Brain microvascular endothelial cell (primary cell): ENCODE measurements around the gene E2F1.

Source experiments
- DNase-seq: peaks from one replicate; pipeline ENCODE4 v3.0.0-alpha.2; 2020
- H3K27ac ChIP-seq: fragments of 250-450 bp; sonication (Bioruptor Pico); 2 replicates; pipeline ENCODE4 v1.5.1; 2020; ENCODE audit warnings: mild to moderate bottlenecking, moderate library complexity
- H3K27me3 ChIP-seq: fragments of 250-450 bp; sonication (Bioruptor Pico); replicated peaks from 2 replicates; pipeline ENCODE4 v1.5.1; 2020; ENCODE audit warnings: mild to moderate bottlenecking
- H3K36me3 ChIP-seq: fragments of 250-450 bp; sonication (Bioruptor Pico); replicated peaks from 2 replicates; pipeline ENCODE4 v1.5.1; 2020; ENCODE audit warnings: mild to moderate bottlenecking
- H3K4me3 ChIP-seq: 2 replicates; pipeline ENCODE4 v1.5.1; 2011; ENCODE audit warnings: low read depth, mild to moderate bottlenecking, control low read depth, low read length, moderate library complexity
- CTCF ChIP-seq: IDR thresholded peaks from 2 replicates; pipeline ENCODE4 v1.5.1; 2011; ENCODE audit warnings: low read depth, mild to moderate bottlenecking, moderate library complexity, low read length, control low read depth, inconsistent platforms; ENCODE audit errors: missing control alignments
- in situ Hi-C: cut with HindIII; loops from 2 replicates; pipeline ENCODE4 v1.10.0; 2017; ENCODE audit warnings: low sequenced_read_pairs, low pct_ligation_motif_present

E2F1 gene

GRCh38 chr20:33658929-33659328 lies 27.3 kb downstream of the E2F1 start:
- H3K36me3 ChIP-seq = no peaks in the 10 kb centered on the region
- in situ Hi-C loops = no loop called here
- TF ChIP-seq CTCF = no peak

GRCh38 chr20:33658510-33658909 lies 27.7 kb downstream of the E2F1 start:
- no peak for TF ChIP-seq CTCF
- in situ Hi-C loops = no loop called here
- no peak for DNase-seq
- H3K36me3 ChIP-seq = no peaks in the 10 kb centered on the region
- H3K27me3 ChIP-seq = no peaks in the 10 kb centered on the region
- no peak overlapping the region for H3K4me3 ChIP-seq
- no peak overlapping the region for H3K27ac ChIP-seq

More at GRCh38 chr20:33658929-33659328, 27.3 kb downstream of the E2F1 start:
- no peak for DNase-seq
- Histone ChIP-seq H3K27me3 (no peaks in the 10 kb centered on the region), H3K4me3 (no peak overlapping the region), H3K27ac (no peak overlapping the region)

GRCh38 chr20:33657704-33658095 lies 28.5 kb downstream of the E2F1 start:
- no peaks in the 10 kb centered on the region for H3K36me3 ChIP-seq
- no peak for DNase-seq
- no peaks in the 10 kb centered on the region for H3K27me3 ChIP-seq
- in situ Hi-C loops = no loop called here
- H3K4me3 ChIP-seq = no peak overlapping the region
- no peak overlapping the region for H3K27ac ChIP-seq
- no peak for TF ChIP-seq CTCF

GRCh38 chr20:33656783-33657703 lies 29.1 kb downstream of the E2F1 start:
- no peaks in the 10 kb centered on the region for H3K36me3 ChIP-seq
- no peak overlapping the region for H3K27ac ChIP-seq
- in situ Hi-C loops = no loop called here
- no peak for DNase-seq
- H3K4me3 ChIP-seq = no peak overlapping the region
- no peaks in the 10 kb centered on the region for H3K27me3 ChIP-seq
- no peak for TF ChIP-seq CTCF

- DNase-seq = no peak
- no peak for TF ChIP-seq CTCF
- no peak overlapping the region for H3K27ac ChIP-seq
- H3K36me3 ChIP-seq = no peaks in the 10 kb centered on the region
- H3K4me3 ChIP-seq = no peak overlapping the region
- H3K27me3 ChIP-seq = no peaks in the 10 kb centered on the region
- in situ Hi-C loops = no loop called here
Observed at GRCh38 chr20:33656010-33656782, 30.0 kb downstream of the E2F1 start.
